H1 (cell line): ENCODE results near the gene EPB41L4A. TPM values are rescaled to one million over a fixed set of nuclear protein-coding genes. Genes with fewer than 3 reads are reported as not detected.

Experiments
- CTCF ChIA-PET: fragments of 300-600 bp; sonication (Branson Sonifier 250); formaldehyde crosslinking; loops from one replicate; lab custom pipeline; 2021; ENCODE audit not compliant: partially characterized antibody; lab: Charles Lee
- POLR2A ChIA-PET: fragments of 300-600 bp; sonication (Branson Sonifier 250); formaldehyde crosslinking; loops from one replicate; lab custom pipeline; 2021; ENCODE audit warnings: inconsistent platforms; ENCODE audit not compliant: partially characterized antibody; lab: Charles Lee
- DNase-seq, 2 experiments: peaks; one replicate each; pipeline versions ENCODE4 v3.0.0 to v3.0.0-alpha.2; 2010 to 2022; ENCODE audit warnings: low spot score in 2 of 2, low read depth in 1 of 2, mixed read lengths in 1 of 2
- FAIRE-seq: peaks from 2 replicates; lab custom pipeline; 2011; peaks lifted over from hg19 to GRCh38; lab: Jason Lieb, UNC
- H2AFZ ChIP-seq: 2 replicates; pipeline ENCODE4 v1.8.1; 2012; ENCODE audit warnings: low read length, inconsistent platforms
- H2AK5ac ChIP-seq: 2 replicates; pipeline ENCODE4 v1.6.1; 2013; ENCODE audit warnings: low read depth, low read length
- H2BK120ac ChIP-seq: replicated peaks from 2 replicates; pipeline ENCODE3; 2013; ENCODE audit warnings: low read depth, low read length, inconsistent platforms
- H2BK12ac ChIP-seq: 2 replicates; pipeline ENCODE4 v1.6.1; 2013; ENCODE audit warnings: low read depth, low read length
- H2BK15ac ChIP-seq: 2 replicates; pipeline ENCODE4 v1.6.1; 2013; ENCODE audit warnings: low read length
- H2BK20ac ChIP-seq: 2 replicates; pipeline ENCODE4 v1.6.1; 2013; ENCODE audit warnings: low read length
- H2BK5ac ChIP-seq: 2 replicates; pipeline ENCODE4 v1.6.1; 2013; ENCODE audit warnings: low read depth, low read length
- H3K14ac ChIP-seq: 2 replicates; pipeline ENCODE4 v1.6.1; 2013; ENCODE audit warnings: inconsistent platforms; ENCODE audit not compliant: insufficient read length
- H3K18ac ChIP-seq: 2 replicates; pipeline ENCODE4 v1.6.1; 2013; ENCODE audit warnings: low read length; ENCODE audit errors: extremely low read depth
- H3K23ac ChIP-seq: 2 replicates; pipeline ENCODE4 v1.6.1; 2013; ENCODE audit warnings: inconsistent platforms; ENCODE audit not compliant: insufficient read length
- H3K23me2 ChIP-seq: 2 replicates; pipeline ENCODE4 v1.6.1; 2013; ENCODE audit warnings: low read depth, low read length
- H3K27ac ChIP-seq: 2 replicates; pipeline ENCODE4 v1.6.1; 2011; ENCODE audit warnings: low read depth, low read length, inconsistent platforms
- H3K27me3 ChIP-seq, 4 experiments: replicated peaks in 1 of 4; 1 replicate in 1 of 4; 2 replicates in 3 of 4; pipeline versions ENCODE4 v1.6.1 to v1.8.1; 2011 to 2013; ENCODE audit warnings: low read length in 3 of 4, mild to moderate bottlenecking in 3 of 4, inconsistent platforms in 2 of 4, mixed read lengths in 2 of 4, moderate library complexity in 1 of 4; ENCODE audit not compliant: control insufficient read depth in 3 of 4, insufficient read depth in 3 of 4; ENCODE audit errors: extremely low read depth in 1 of 4
- H3K36me3 ChIP-seq, 4 experiments: 2 replicates each; pipeline versions ENCODE4 v1.6.1 to v1.8.1; 2011 to 2013; ENCODE audit warnings: mild to moderate bottlenecking in 4 of 4, low read length in 3 of 4, moderate library complexity in 2 of 4, control low read depth in 1 of 4, inconsistent platforms in 1 of 4; ENCODE audit not compliant: insufficient read depth in 4 of 4, control insufficient read depth in 2 of 4
- H3K4ac ChIP-seq: replicated peaks from 2 replicates; pipeline ENCODE3; 2013; ENCODE audit warnings: low read length, low read depth, mixed read lengths, inconsistent platforms; ENCODE audit not compliant: insufficient read length
- H3K4me1 ChIP-seq, 4 experiments: replicated peaks in 1 of 4; 1 replicate in 1 of 4; 2 replicates in 3 of 4; pipeline versions ENCODE4 v1.6.1 to v1.8.1; 2011 to 2013; ENCODE audit warnings: low read length in 3 of 4, inconsistent platforms in 2 of 4, mixed read lengths in 1 of 4; ENCODE audit not compliant: insufficient read depth in 4 of 4, control insufficient read depth in 3 of 4
- H3K4me2 ChIP-seq, 2 experiments: 2 replicates each; pipeline versions ENCODE4 v1.6.1 to v1.8.1; 2011 to 2013; ENCODE audit warnings: low read depth in 2 of 2, low read length in 2 of 2, control low read depth in 1 of 2, inconsistent platforms in 1 of 2, mild to moderate bottlenecking in 1 of 2; ENCODE audit not compliant: insufficient read depth in 1 of 2
- H3K4me3 ChIP-seq, 4 experiments: fragments of 200-600, 300-600 bp in 1 of 4; sonication (generic), shearing (Covaris generic), sonication (Bioruptor Twin) in 1 of 4; 2 replicates each; pipeline versions ENCODE4 v1.5.1 to v1.8.1; 2011 to 2016; ENCODE audit warnings: low read length in 4 of 4, low read depth in 3 of 4, control low read depth in 2 of 4, inconsistent platforms in 2 of 4, mild to moderate bottlenecking in 2 of 4, mixed read lengths in 1 of 4, moderate library complexity in 1 of 4; ENCODE audit not compliant: insufficient read depth in 2 of 4; ENCODE audit errors: extremely low read depth in 1 of 4
- H3K56ac ChIP-seq: replicated peaks from 2 replicates; pipeline ENCODE3; 2013; ENCODE audit warnings: low read depth, mild to moderate bottlenecking, mixed read lengths, low read length, inconsistent platforms; ENCODE audit not compliant: insufficient read length
- H3K79me1 ChIP-seq: 2 replicates; pipeline ENCODE4 v1.6.1; 2013; ENCODE audit warnings: low read depth, low read length, control low read depth
- H3K79me2 ChIP-seq, 2 experiments: 2 replicates each; pipeline versions ENCODE4 v1.6.1 to v1.8.1; 2012 to 2013; ENCODE audit warnings: low read length in 2 of 2, mild to moderate bottlenecking in 2 of 2, inconsistent platforms in 1 of 2; ENCODE audit not compliant: insufficient read depth in 2 of 2, control insufficient read depth in 1 of 2
- H3K9ac ChIP-seq, 4 experiments: replicated peaks in 1 of 4; 1 replicate in 1 of 4; 2 replicates in 3 of 4; pipeline versions ENCODE4 v1.6.1 to v1.8.1; 2011 to 2013; ENCODE audit warnings: low read depth in 3 of 4, low read length in 3 of 4, control low read depth in 2 of 4, mild to moderate bottlenecking in 2 of 4, moderate library complexity in 2 of 4, inconsistent platforms in 1 of 4; ENCODE audit errors: extremely low read depth in 1 of 4
- H3K9me3 ChIP-seq, 2 experiments: 2 replicates each; pipeline versions ENCODE4 v1.6.1 to v1.8.1; 2012 to 2013; ENCODE audit warnings: mild to moderate bottlenecking in 2 of 2, moderate library complexity in 2 of 2, control low read depth in 1 of 2, inconsistent platforms in 1 of 2, low read depth in 1 of 2, low read length in 1 of 2, mixed read lengths in 1 of 2; ENCODE audit not compliant: insufficient read depth in 2 of 2
- H4K20me1 ChIP-seq, 2 experiments: replicated peaks in 1 of 2; 2 replicates each; pipeline versions ENCODE3 to v1.8.1; 2011 to 2013; ENCODE audit warnings: inconsistent platforms in 2 of 2, low read length in 2 of 2, mild to moderate bottlenecking in 1 of 2; ENCODE audit not compliant: insufficient read depth in 2 of 2, control insufficient read depth in 1 of 2
- H4K5ac ChIP-seq: 2 replicates; pipeline ENCODE4 v1.6.1; 2013; ENCODE audit warnings: low read length, low read depth, mixed read lengths, inconsistent platforms; ENCODE audit not compliant: insufficient read length
- H4K8ac ChIP-seq: 2 replicates; pipeline ENCODE4 v1.8.0; 2013; ENCODE audit warnings: mild to moderate bottlenecking, moderate library complexity, low read length, inconsistent platforms; ENCODE audit not compliant: insufficient read depth; ENCODE audit errors: extremely low read depth
- H4K91ac ChIP-seq: replicated peaks from 2 replicates; pipeline ENCODE3; 2013; ENCODE audit warnings: low read length, mixed read lengths, inconsistent platforms; ENCODE audit not compliant: insufficient read length
- BACH1 ChIP-seq: IDR thresholded peaks from 2 replicates; pipeline ENCODE4 v1.6.1; 2012; ENCODE audit warnings: low read length, improper control_type of control experiment
- BCL11A ChIP-seq, 2 experiments: IDR thresholded peaks; one replicate each; pipeline ENCODE4 v1.6.1; 2011; ENCODE audit warnings: low read depth in 2 of 2, low read length in 2 of 2, mild to moderate bottlenecking in 2 of 2
- CBX8 ChIP-seq: fragments of 300-800, 300-1000 bp; sonication (generic); IDR thresholded peaks from 2 replicates; pipeline ENCODE4 v1.7.1; 2016; ENCODE audit warnings: low read depth, low read length, borderline replicate concordance
- CEBPB ChIP-seq: IDR thresholded peaks from 2 replicates; pipeline ENCODE4 v1.6.1; 2012; ENCODE audit warnings: low read depth, low read length
- JUN ChIP-seq: IDR thresholded peaks from 2 replicates; pipeline ENCODE4 v1.6.1; 2011; ENCODE audit warnings: low read depth, mild to moderate bottlenecking, improper control_type of control experiment, low read length
- KDM4A ChIP-seq: IDR thresholded peaks from one replicate; pipeline ENCODE4 v1.7.1; 2012; ENCODE audit warnings: low read depth, mild to moderate bottlenecking, moderate library complexity, low read length, inconsistent platforms; ENCODE audit not compliant: severe bottlenecking
- MAFK ChIP-seq: IDR thresholded peaks from 2 replicates; pipeline ENCODE4 v1.6.1; 2012; ENCODE audit warnings: low read depth, mild to moderate bottlenecking, improper control_type of control experiment, low read length
- RNF2 ChIP-seq: fragments of 200-900, 300-1000 bp; sonication (generic); IDR thresholded peaks from 2 replicates; pipeline ENCODE4 v1.7.1; 2016; ENCODE audit warnings: borderline replicate concordance, low read depth, mild to moderate bottlenecking, antibody characterized with exemption, low read length; ENCODE audit not compliant: poor library complexity, severe bottlenecking; ENCODE audit errors: missing control alignments
- RXRA ChIP-seq: IDR thresholded peaks from 2 replicates; pipeline ENCODE4 v1.6.1; 2011; ENCODE audit warnings: low read depth, mild to moderate bottlenecking, low read length, moderate library complexity; ENCODE audit not compliant: insufficient read depth
- SIRT6 ChIP-seq: IDR thresholded peaks from one replicate; pipeline ENCODE4 v1.7.1; 2012; ENCODE audit warnings: low read length, inconsistent platforms
- SUZ12 ChIP-seq: fragments of 200-600 bp; sonication (generic); IDR thresholded peaks from 2 replicates; pipeline ENCODE4 v1.6.1; 2012; ENCODE audit warnings: mild to moderate bottlenecking, inconsistent platforms, low read length, moderate library complexity, mixed read lengths
- TAF1 ChIP-seq: IDR thresholded peaks from 2 replicates; pipeline ENCODE4 v1.6.1; 2011; ENCODE audit warnings: mild to moderate bottlenecking, low read depth, low read length
- TAF7 ChIP-seq: optimal IDR thresholded peaks from 2 replicates; pipeline ENCODE3; 2011; ENCODE audit warnings: low read depth, mild to moderate bottlenecking, inconsistent platforms, low read length, moderate library complexity, borderline replicate concordance
- TEAD4 ChIP-seq: IDR thresholded peaks from 2 replicates; pipeline ENCODE4 v1.6.1; 2012; ENCODE audit warnings: low read depth, low read length, inconsistent platforms, mixed read lengths
- WGBS, 2 experiments: shearing (Covaris generic) in 1 of 2; methylation state at CpG; one replicate each; pipeline versions ENCODE4 v1.1.6 to v1.1.7; 2013 to 2015; ENCODE audit warnings: low lambda C conversion rate in 2 of 2, mixed read lengths in 2 of 2, inconsistent platforms in 1 of 2, low coverage in 1 of 2, missing lambda C conversion rate in 1 of 2; ENCODE audit not compliant: insufficient replicate concordance in 2 of 2, insufficient coverage in 1 of 2, insufficient read length in 1 of 2; ENCODE audit errors: extremely low coverage in 1 of 2, missing lambda C conversion rate in 1 of 2; 5-methylcytosine and 5-hydroxymethylcytosine counted together
- polyA plus RNA-seq, 7 experiments: library from polyadenylated mRNA; depleted of rRNA in 3 of 7; stranded (reverse) in 5 of 7; unstranded in 2 of 7; fragments of >200 nt in 5 of 7; fragments of 200-250 nt in 2 of 7; gene quantifications; 1 replicate in 5 of 7; 2 replicates in 1 of 7; 4 replicates in 1 of 7; pipeline versions ENCODE4 v1.2.1 to v1.2.3, GENCODE V29; 2011 to 2013; ENCODE audit warnings: missing spikeins in 2 of 7, mixed read lengths in 2 of 7
- total RNA-seq: library from RNA; stranded (reverse); fragmentation: NEBNext Ultra II Directional; extraction: Animal tissue kit (Norgen Biotek cat#: 25700); gene quantifications from 2 replicates; pipeline ENCODE4 v1.2.1, GENCODE V29; 2021
- TF ChIP-seq, protein P1 (sequence below): IDR thresholded peaks from 2 replicates; pipeline ENCODE4 v1.6.1; 2012; ENCODE audit warnings: inconsistent platforms

EPB41L4A gene
- total and polyA plus RNA-seq, 2 of the 8 experiments (the other 6 are each of a cell fraction or from before 2014, with no cell fraction given): 1.6 to 4.6 TPM

GRCh38 chr5:112401924-112402323, 17.2 kb downstream of the EPB41L4A start:
- H3K23ac ChIP-seq: no peak overlapping the region
- H4K8ac ChIP-seq: no peak overlapping the region
- no peak overlapping the region for H4K5ac ChIP-seq
- H3K4ac ChIP-seq: no peak overlapping the region
- no peaks in the 10 kb centered on the region for H3K23me2 ChIP-seq
- no peak overlapping the region for H2BK5ac ChIP-seq
- CTCF ChIA-PET: no interaction called here
- H3K18ac ChIP-seq: no peak overlapping the region
- H3K27ac ChIP-seq: no peak overlapping the region
- no peaks in the 10 kb centered on the region for H3K4me1 ChIP-seq
- no peak overlapping the region for H3K9ac ChIP-seq
- H3K36me3 ChIP-seq: no peaks in the 10 kb centered on the region
- no peak overlapping the region for H2BK15ac ChIP-seq
- no peak overlapping the region for H2BK20ac ChIP-seq
- H3K56ac ChIP-seq: no peak overlapping the region
- 87% methylated on average over 5 of the region's 5 CpGs; no CpG with 5 or more reads in 1 of the 2 experiments for WGBS, 2 experiments
- H3K79me1 ChIP-seq: no peaks in the 10 kb centered on the region
- POLR2A ChIA-PET: no interaction called here
- no peak overlapping the region for H2BK12ac ChIP-seq
- FAIRE-seq (no peak), DNase-seq (no peak)
- H3K4me3 ChIP-seq: no peak overlapping the region
- no peaks in the 10 kb centered on the region for H4K20me1 ChIP-seq
- H2AFZ ChIP-seq: no peak overlapping the region
- H4K91ac ChIP-seq: no peak overlapping the region
- H3K14ac ChIP-seq: no peak overlapping the region
- no peak overlapping the region for H2AK5ac ChIP-seq
- no peaks in the 10 kb centered on the region for H3K9me3 ChIP-seq
- no peak overlapping the region for H3K4me2 ChIP-seq
- no peaks in the 10 kb centered on the region for H3K79me2 ChIP-seq
- no peaks in the 10 kb centered on the region for H3K27me3 ChIP-seq
- H2BK120ac ChIP-seq: no peak overlapping the region
- TF ChIP-seq JUN: no peak
- TF ChIP-seq SUZ12: no peak
- no peak for TF ChIP-seq CEBPB
- TF ChIP-seq, protein P1, sequence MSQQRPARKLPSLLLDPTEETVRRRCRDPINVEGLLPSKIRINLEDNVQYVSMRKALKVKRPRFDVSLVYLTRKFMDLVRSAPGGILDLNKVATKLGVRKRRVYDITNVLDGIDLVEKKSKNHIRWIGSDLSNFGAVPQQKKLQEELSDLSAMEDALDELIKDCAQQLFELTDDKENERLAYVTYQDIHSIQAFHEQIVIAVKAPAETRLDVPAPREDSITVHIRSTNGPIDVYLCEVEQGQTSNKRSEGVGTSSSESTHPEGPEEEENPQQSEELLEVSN: no peak
- no peak for TF ChIP-seq RNF2
- no peak for TF ChIP-seq TAF7
- no peak for TF ChIP-seq SIRT6
- TF ChIP-seq BCL11A (IDR thresholded peaks at IDR 0.05; ENCODE audit: low read depth in 2 of 2, low read length in 2 of 2): no peak
- no peak for TF ChIP-seq KDM4A
- TF ChIP-seq MAFK: no peak
- no peak for TF ChIP-seq TEAD4
- no peak for TF ChIP-seq RXRA
- TF ChIP-seq TAF1: no peak
- TF ChIP-seq BACH1: no peak
- no peak for TF ChIP-seq CBX8
